Measurements from ENCODE around the gene IQSEC1. TPM values are rescaled to one million over a fixed set of nuclear protein-coding genes. Genes with fewer than 3 reads are reported as not detected.

The IQSEC1 gene
- total and polyA plus RNA-seq, 9 of the 15 experiments (the other 6 are each of a cell fraction or from before 2014, with no cell fraction given), result 0.56 to 39.0 (median 6.8) TPM

DNA sequence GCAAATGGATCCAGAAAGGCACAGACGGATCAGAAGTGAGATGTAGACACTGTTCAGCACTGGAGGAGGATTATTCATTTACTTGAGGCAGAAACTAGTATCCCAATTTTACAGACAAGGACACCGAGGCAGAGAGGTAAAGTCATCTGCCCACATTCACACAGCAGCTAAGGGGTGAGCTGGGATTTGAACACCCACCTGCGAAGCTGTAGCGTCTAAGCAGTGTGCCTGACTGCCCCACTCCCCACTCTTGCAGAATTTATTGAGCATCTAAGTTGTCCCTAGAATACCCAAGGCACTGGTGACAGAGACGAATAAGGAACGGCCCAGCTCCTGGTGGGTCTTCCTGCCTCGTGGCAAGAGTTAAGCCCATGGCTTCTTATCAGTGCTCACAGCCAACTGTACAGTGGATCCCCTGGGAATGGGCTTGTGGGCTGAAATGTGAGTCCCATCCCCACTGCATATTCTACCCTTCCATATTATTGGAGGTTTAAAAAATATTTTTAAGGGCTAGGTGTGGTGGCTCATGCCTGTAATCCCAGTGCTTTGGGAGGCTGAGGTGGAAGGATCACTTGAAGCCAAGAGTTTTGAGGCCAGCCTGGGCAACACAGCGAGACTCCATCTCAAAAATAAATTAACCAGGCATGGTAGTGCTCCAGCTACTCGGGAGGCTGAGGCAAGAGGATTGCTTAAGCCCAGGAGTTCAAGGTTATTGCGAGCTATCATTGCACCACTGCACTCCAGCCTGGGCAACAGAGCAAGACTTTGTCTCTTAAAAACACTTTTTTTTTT, 77.6 kb downstream of the IQSEC1 start (continued):
- TF ChIP-seq ZNF740 (CRISPR knock-in tag; IDR thresholded peaks at IDR 0.05) (no peak), ZNF740 (tag; IDR thresholded peaks at IDR 0.05) (no peak), SIRT6 (IDR thresholded peaks at IDR 0.05; ENCODE audit: low read depth, low read length) (no peak), MXD1 (CRISPR knock-in tag; IDR thresholded peaks at IDR 0.05; ENCODE audit: borderline replicate concordance, poor library complexity, severe bottlenecking) (peak; percentile 11), COPS2 (conservative IDR thresholded peaks at IDR 0.05) (no peak), TEAD1 (CRISPR knock-in tag; IDR thresholded peaks at IDR 0.05) (no peak), CUX1 (CRISPR knock-in tag; IDR thresholded peaks at IDR 0.05) (0 out of 2 replicates have a peak, but pooled peaks have one; percentile 40), SREBF2 (CRISPR knock-in tag; IDR thresholded peaks at IDR 0.05) (no peak), ZNF644 (tag; IDR thresholded peaks at IDR 0.05; ENCODE audit: low read depth) (0 out of 2 replicates have a peak, but pooled peaks have one; percentile 19), ATF7 (IDR thresholded peaks at IDR 0.05) (peak; percentile 67), ZBTB8A (IDR thresholded peaks at IDR 0.05; ENCODE audit: partially characterized antibody) (no peak), TFE3 (CRISPR knock-in tag; IDR thresholded peaks at IDR 0.05) (no peak), ZFP30 (CRISPR knock-in tag; IDR thresholded peaks at IDR 0.05; ENCODE audit: borderline replicate concordance) (no peak), WHSC1 (IDR thresholded peaks at IDR 0.05; ENCODE audit: low read length) (no peak), MCM7 (IDR thresholded peaks at IDR 0.05) (no peak), BRF1 (IDR thresholded peaks at IDR 0.05; ENCODE audit: borderline replicate concordance, extremely low read depth, insufficient read length) (no peak)
- TF ChIP-seq, protein P1, sequence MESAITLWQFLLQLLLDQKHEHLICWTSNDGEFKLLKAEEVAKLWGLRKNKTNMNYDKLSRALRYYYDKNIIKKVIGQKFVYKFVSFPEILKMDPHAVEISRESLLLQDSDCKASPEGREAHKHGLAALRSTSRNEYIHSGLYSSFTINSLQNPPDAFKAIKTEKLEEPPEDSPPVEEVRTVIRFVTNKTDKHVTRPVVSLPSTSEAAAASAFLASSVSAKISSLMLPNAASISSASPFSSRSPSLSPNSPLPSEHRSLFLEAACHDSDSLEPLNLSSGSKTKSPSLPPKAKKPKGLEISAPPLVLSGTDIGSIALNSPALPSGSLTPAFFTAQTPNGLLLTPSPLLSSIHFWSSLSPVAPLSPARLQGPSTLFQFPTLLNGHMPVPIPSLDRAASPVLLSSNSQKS (CRISPR knock-in tag; IDR thresholded peaks at IDR 0.05), result 0 out of 2 replicates have a peak, but pooled peaks have one; percentile 6
